ENCODE measurements around the gene MSANTD7. TPM values are rescaled to one million over a fixed set of nuclear protein-coding genes. Genes with fewer than 3 reads are reported as not detected.
"Not testable (repeated sequence)": the region's sequence is repeated elsewhere in the genome, so short reads cannot be mapped to it uniquely, and the experiment has no call there.

The MSANTD7 gene
- total RNA-seq, 4 donors from 2014 or later, result 6.6 to 21.6 (median 13.9) TPM

DNA sequence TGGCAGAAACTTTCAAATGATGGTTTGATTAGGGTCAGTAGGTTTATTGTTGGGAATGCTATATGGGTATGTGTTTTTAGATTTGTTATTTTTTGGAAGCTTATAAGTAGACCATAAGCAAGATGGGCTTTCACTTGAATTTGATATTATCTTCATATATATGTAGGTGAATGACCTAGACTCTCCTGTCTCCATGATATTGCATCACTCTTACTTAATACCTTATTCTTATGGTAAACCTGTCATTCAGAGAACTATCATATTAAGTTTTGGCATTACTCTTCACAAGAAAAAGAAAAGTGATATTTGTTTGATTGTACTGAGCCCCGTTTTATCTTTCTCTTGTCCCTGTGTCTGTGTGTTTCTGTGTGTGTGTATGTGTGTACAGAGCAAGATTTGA lies 17.3 kb downstream of the MSANTD7 start:
- no peak overlapping the region for H3K4me3 ChIP-seq
- H3K27ac ChIP-seq, result no peak overlapping the region
- H3K36me3 ChIP-seq, result peaks cover 35% of the 10 kb centered on the region
- 94% methylated on average over 1 of the region's 1 CpG for WGBS
- no peaks in the 10 kb centered on the region for H3K9me3 ChIP-seq
- TF ChIP-seq, protein P1, sequence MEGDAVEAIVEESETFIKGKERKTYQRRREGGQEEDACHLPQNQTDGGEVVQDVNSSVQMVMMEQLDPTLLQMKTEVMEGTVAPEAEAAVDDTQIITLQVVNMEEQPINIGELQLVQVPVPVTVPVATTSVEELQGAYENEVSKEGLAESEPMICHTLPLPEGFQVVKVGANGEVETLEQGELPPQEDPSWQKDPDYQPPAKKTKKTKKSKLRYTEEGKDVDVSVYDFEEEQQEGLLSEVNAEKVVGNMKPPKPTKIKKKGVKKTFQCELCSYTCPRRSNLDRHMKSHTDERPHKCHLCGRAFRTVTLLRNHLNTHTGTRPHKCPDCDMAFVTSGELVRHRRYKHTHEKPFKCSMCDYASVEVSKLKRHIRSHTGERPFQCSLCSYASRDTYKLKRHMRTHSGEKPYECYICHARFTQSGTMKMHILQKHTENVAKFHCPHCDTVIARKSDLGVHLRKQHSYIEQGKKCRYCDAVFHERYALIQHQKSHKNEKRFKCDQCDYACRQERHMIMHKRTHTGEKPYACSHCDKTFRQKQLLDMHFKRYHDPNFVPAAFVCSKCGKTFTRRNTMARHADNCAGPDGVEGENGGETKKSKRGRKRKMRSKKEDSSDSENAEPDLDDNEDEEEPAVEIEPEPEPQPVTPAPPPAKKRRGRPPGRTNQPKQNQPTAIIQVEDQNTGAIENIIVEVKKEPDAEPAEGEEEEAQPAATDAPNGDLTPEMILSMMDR (IDR thresholded peaks at IDR 0.05), result no peak
- TF ChIP-seq EP300 (IDR thresholded peaks at IDR 0.05) (no peak), POLR2AphosphoS5 (IDR thresholded peaks at IDR 0.05) (no peak), POLR2A (IDR thresholded peaks at IDR 0.05) (no peak)
- H3K27me3 ChIP-seq, result no peaks in the 10 kb centered on the region
- H3K4me1 ChIP-seq, result no peaks in the 10 kb centered on the region
- no peak for DNase-seq (ENCODE audit: low spot score in 2 of 2)

GRCh38 chr10:14858338-14858960 lies 20.3 kb downstream of the MSANTD7 start:
- no peak overlapping the region for H3K4me3 ChIP-seq
- H3K27ac ChIP-seq, result no peak overlapping the region
- H3K9me3 ChIP-seq, result no peaks in the 10 kb centered on the region
- H3K27me3 ChIP-seq, result no peaks in the 10 kb centered on the region
- peaks cover 41% of the 10 kb centered on the region for H3K36me3 ChIP-seq
- WGBS, result 91% methylated on average over 6 of the region's 6 CpGs
- no peaks in the 10 kb centered on the region for H3K4me1 ChIP-seq
- no peak for DNase-seq (ENCODE audit: low spot score in 2 of 2)
- TF ChIP-seq EP300 (IDR thresholded peaks at IDR 0.05), result no peak
- TF ChIP-seq, protein P1 (IDR thresholded peaks at IDR 0.05), result no peak
- TF ChIP-seq POLR2A (IDR thresholded peaks at IDR 0.05), result no peak
- TF ChIP-seq POLR2AphosphoS5 (IDR thresholded peaks at IDR 0.05), result no peak

DNA sequence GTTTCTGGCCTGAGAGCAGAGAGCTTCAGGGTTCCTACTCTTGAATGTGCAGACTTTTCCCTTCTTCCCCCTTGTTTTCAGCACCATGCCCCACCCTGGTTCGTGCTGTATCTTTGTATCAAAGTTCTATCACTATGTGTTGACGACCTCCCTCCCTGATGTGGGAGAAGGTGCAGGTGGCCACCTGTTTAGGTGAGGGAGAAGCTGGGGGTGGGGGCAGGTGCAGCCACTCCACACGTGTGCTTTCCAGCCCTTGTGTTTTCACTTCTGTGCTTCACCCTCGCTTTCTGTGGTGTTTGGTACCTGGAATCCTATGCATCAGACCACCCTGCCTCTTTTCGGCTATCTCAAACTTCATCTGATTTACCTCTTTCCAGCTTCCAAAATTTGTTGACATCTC lies 20.9 kb downstream of the MSANTD7 start:
- Histone ChIP-seq H3K4me1 (no peaks in the 10 kb centered on the region), H3K36me3 (peaks cover 41% of the 10 kb centered on the region)
- TF ChIP-seq POLR2A (IDR thresholded peaks at IDR 0.05) (no peak), POLR2AphosphoS5 (IDR thresholded peaks at IDR 0.05) (no peak), EP300 (IDR thresholded peaks at IDR 0.05) (no peak)
- TF ChIP-seq, protein P1 (IDR thresholded peaks at IDR 0.05), result no peak

GRCh38 chr10:14859775-14860174 lies 21.7 kb downstream of the MSANTD7 start:
- TF ChIP-seq, protein P1 (IDR thresholded peaks at IDR 0.05), result no peak
- TF ChIP-seq POLR2AphosphoS5 (IDR thresholded peaks at IDR 0.05) (no peak), EP300 (IDR thresholded peaks at IDR 0.05) (no peak), POLR2A (IDR thresholded peaks at IDR 0.05) (no peak)
- Histone ChIP-seq H3K36me3 (peaks cover 35% of the 10 kb centered on the region), H3K9me3 (no peaks in the 10 kb centered on the region), H3K27me3 (no peaks in the 10 kb centered on the region), H3K27ac (no peak overlapping the region), H3K4me1 (no peaks in the 10 kb centered on the region), H3K4me3 (no peak overlapping the region)
- no peak for DNase-seq (ENCODE audit: low spot score in 2 of 2)

More for the DNA sequence above, 20.9 kb downstream of the MSANTD7 start:
- Histone ChIP-seq H3K9me3 (no peaks in the 10 kb centered on the region), H3K4me3 (no peak overlapping the region), H3K27ac (no peak overlapping the region), H3K27me3 (no peaks in the 10 kb centered on the region)
- DNase-seq (ENCODE audit: low spot score in 2 of 2), result no peak
- 81% methylated on average over 5 of the region's 5 CpGs for WGBS

DNA sequence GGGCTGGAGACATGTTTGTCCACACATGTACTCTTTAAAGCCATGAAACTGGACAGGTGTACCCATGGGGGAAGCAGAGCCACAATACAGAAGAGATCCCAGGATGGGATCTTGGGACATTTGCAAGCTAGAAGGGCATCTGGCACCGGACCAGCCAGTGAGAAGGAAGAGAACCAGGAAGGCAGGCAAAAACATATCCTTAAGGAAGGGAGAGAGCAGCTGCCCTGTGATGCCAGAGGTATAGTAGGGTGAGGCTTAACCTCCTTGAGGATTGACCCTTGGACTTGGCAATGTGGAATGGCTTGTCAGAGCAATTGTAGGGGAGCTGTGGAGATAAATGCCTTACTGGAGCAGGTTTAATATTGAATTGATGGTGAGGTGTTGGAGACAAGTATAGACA lies 22.7 kb downstream of the MSANTD7 start:
- Histone ChIP-seq H3K4me1 (no peaks in the 10 kb centered on the region), H3K36me3 (peaks cover 29% of the 10 kb centered on the region), H3K27me3 (no peaks in the 10 kb centered on the region), H3K27ac (no peak overlapping the region), H3K4me3 (no peak overlapping the region), H3K9me3 (no peaks in the 10 kb centered on the region)
- 74% methylated on average over 1 of the region's 1 CpG for WGBS
- no peak for DNase-seq (ENCODE audit: low spot score in 2 of 2)
- TF ChIP-seq EP300 (IDR thresholded peaks at IDR 0.05) (no peak), POLR2A (IDR thresholded peaks at IDR 0.05) (no peak), POLR2AphosphoS5 (IDR thresholded peaks at IDR 0.05) (no peak)
- TF ChIP-seq, protein P1 (IDR thresholded peaks at IDR 0.05), result no peak

- peaks cover 29% of the 10 kb centered on the region for H3K36me3 ChIP-seq
- not testable (repeated sequence) for H3K27ac ChIP-seq; DNase-seq (ENCODE audit: low spot score in 2 of 2); H3K4me3 ChIP-seq; H3K9me3 ChIP-seq; H3K27me3 ChIP-seq; H3K4me1 ChIP-seq
- whole genome bisulfite sequencing, result 99% methylated on average over 6 of the region's 6 CpGs
These were observed 26.4 kb downstream of the MSANTD7 start for GRCh38 chr10:14864466-14864865.

DNA sequence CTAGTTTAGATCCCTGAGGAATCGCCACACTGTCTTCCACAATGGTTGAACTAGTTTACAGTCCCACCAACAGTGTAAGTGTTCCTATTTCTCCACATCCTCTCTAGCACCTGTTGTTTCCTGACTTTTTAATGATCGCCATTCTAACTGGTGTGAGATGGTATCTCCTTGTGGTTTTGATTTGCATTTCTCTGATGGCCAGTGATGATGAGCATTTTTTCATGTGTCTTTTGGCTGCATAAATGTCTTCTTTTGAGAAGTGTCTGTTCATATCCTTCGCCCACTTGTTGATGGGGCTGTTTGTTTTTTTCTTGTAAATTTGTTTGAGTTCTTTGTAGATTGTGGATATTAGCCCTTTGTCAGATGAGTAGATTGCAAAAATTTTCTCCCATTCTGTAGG lies 26.8 kb downstream of the MSANTD7 start:
- H3K36me3 ChIP-seq, result peaks cover 33% of the 10 kb centered on the region
- not testable (repeated sequence) for H3K27me3 ChIP-seq; H3K9me3 ChIP-seq; H3K4me3 ChIP-seq; DNase-seq (ENCODE audit: low spot score in 2 of 2); H3K4me1 ChIP-seq; H3K27ac ChIP-seq
- 95% methylated on average over 3 of the region's 3 CpGs for WGBS

Data from suprapubic skin (tissue), 4 donors.